H9 (cell line): ENCODE results near the gene RAB3GAP2. TPM values are rescaled to one million over a fixed set of nuclear protein-coding genes. Genes with fewer than 3 reads are reported as not detected.

Experiments
- DNase-seq: peaks from one replicate; pipeline ENCODE4 v3.0.0-alpha.2; 2017
- H2AFZ ChIP-seq: one replicate; pipeline ENCODE4 v1.6.1; 2013; ENCODE audit warnings: mild to moderate bottlenecking, low read length, control low read depth, moderate library complexity
- H2AK5ac ChIP-seq: 2 replicates; pipeline ENCODE4 v1.6.1; 2013; ENCODE audit warnings: low read length, control low read depth, mixed read lengths; ENCODE audit not compliant: insufficient read length
- H2BK120ac ChIP-seq: one replicate; pipeline ENCODE4 v1.6.1; 2013; ENCODE audit warnings: low read depth, mild to moderate bottlenecking, low read length, control low read depth, inconsistent platforms; ENCODE audit not compliant: poor library complexity, severe bottlenecking
- H2BK12ac ChIP-seq: 2 replicates; pipeline ENCODE4 v1.6.1; 2013; ENCODE audit warnings: low read length, control low read depth, mixed read lengths, low read depth; ENCODE audit not compliant: insufficient read length
- H2BK15ac ChIP-seq: 2 replicates; pipeline ENCODE4 v1.6.1; 2013; ENCODE audit warnings: low read depth, low read length, control low read depth
- H2BK20ac ChIP-seq: one replicate; pipeline ENCODE4 v1.6.1; 2013; ENCODE audit warnings: low read depth, mild to moderate bottlenecking, low read length, control low read depth, inconsistent platforms; ENCODE audit not compliant: poor library complexity, severe bottlenecking
- H2BK5ac ChIP-seq: 2 replicates; pipeline ENCODE4 v1.6.1; 2013; ENCODE audit warnings: low read length, control low read depth, mixed read lengths; ENCODE audit not compliant: insufficient read length
- H3K14ac ChIP-seq: 2 replicates; pipeline ENCODE4 v1.6.1; 2013; ENCODE audit warnings: low read length, control low read depth; ENCODE audit not compliant: insufficient read depth
- H3K18ac ChIP-seq: 2 replicates; pipeline ENCODE4 v1.6.1; 2013; ENCODE audit warnings: low read depth, mild to moderate bottlenecking, mixed read lengths, low read length, control low read depth; ENCODE audit not compliant: insufficient read length
- H3K23ac ChIP-seq: 2 replicates; pipeline ENCODE4 v1.6.1; 2013; ENCODE audit warnings: low read length, control low read depth, mixed read lengths, low read depth; ENCODE audit not compliant: insufficient read length
- H3K23me2 ChIP-seq: 2 replicates; pipeline ENCODE4 v1.6.1; 2013; ENCODE audit warnings: low read depth, mild to moderate bottlenecking, mixed read lengths, low read length, control low read depth; ENCODE audit not compliant: insufficient read length, poor library complexity, severe bottlenecking
- H3K27ac ChIP-seq: 2 replicates; pipeline ENCODE4 v1.5.1; 2013; ENCODE audit warnings: low read length, control low read depth, mixed read lengths, low read depth; ENCODE audit not compliant: insufficient read length
- H3K27me3 ChIP-seq: 2 replicates; pipeline ENCODE4 v1.6.1; 2013; ENCODE audit warnings: low read length, control low read depth, inconsistent platforms; ENCODE audit not compliant: insufficient read depth
- H3K4ac ChIP-seq: 2 replicates; pipeline ENCODE4 v1.6.1; 2013; ENCODE audit warnings: low read depth, mild to moderate bottlenecking, control low read depth, inconsistent platforms, low read length, moderate library complexity
- H3K4me1 ChIP-seq: 2 replicates; pipeline ENCODE4 v1.6.1; 2013; ENCODE audit warnings: low read length, control low read depth, inconsistent platforms; ENCODE audit not compliant: insufficient read depth
- H3K4me2 ChIP-seq: 2 replicates; pipeline ENCODE4 v1.6.1; 2013; ENCODE audit warnings: low read length, control low read depth, mixed read lengths; ENCODE audit not compliant: insufficient read length, insufficient read depth
- H3K56ac ChIP-seq: 2 replicates; pipeline ENCODE4 v1.6.1; 2013; ENCODE audit warnings: low read depth, mild to moderate bottlenecking, mixed read lengths, low read length, control low read depth; ENCODE audit not compliant: insufficient read length
- H3K79me1 ChIP-seq: 2 replicates; pipeline ENCODE4 v1.6.1; 2013; ENCODE audit warnings: low read depth, mild to moderate bottlenecking, moderate library complexity, low read length, control low read depth, inconsistent platforms; ENCODE audit not compliant: insufficient read depth, poor library complexity, severe bottlenecking
- H3K79me2 ChIP-seq: 2 replicates; pipeline ENCODE4 v1.6.1; 2013; ENCODE audit warnings: low read length, control low read depth, inconsistent platforms; ENCODE audit not compliant: insufficient read depth
- H3K9ac ChIP-seq: 2 replicates; pipeline ENCODE4 v1.6.1; 2013; ENCODE audit warnings: low read length, control low read depth, mixed read lengths; ENCODE audit not compliant: insufficient read length; ENCODE audit errors: extremely low read depth
- H3K9me3 ChIP-seq: one replicate; pipeline ENCODE4 v1.6.1; 2013; ENCODE audit warnings: low read depth, low read length, inconsistent platforms; ENCODE audit not compliant: control insufficient read depth
- H3T11ph ChIP-seq: one replicate; pipeline ENCODE4 v1.6.1; 2013; ENCODE audit warnings: mild to moderate bottlenecking, low read length, control low read depth, inconsistent platforms
- H4K20me1 ChIP-seq: one replicate; pipeline ENCODE4 v1.6.1; 2013; ENCODE audit not compliant: control insufficient read depth, insufficient read length, insufficient read depth
- H4K5ac ChIP-seq: 2 replicates; pipeline ENCODE4 v1.6.1; 2013; ENCODE audit warnings: low read depth, mild to moderate bottlenecking, mixed read lengths, low read length, control low read depth; ENCODE audit not compliant: insufficient read length
- H4K8ac ChIP-seq: replicated peaks from 2 replicates; pipeline ENCODE4 v1.6.1; 2013; ENCODE audit warnings: low read length, control low read depth, mixed read lengths, low read depth; ENCODE audit not compliant: insufficient read length
- H4K91ac ChIP-seq: 2 replicates; pipeline ENCODE4 v1.6.1; 2013; ENCODE audit warnings: low read depth, mild to moderate bottlenecking, moderate library complexity, mixed read lengths, low read length, control low read depth; ENCODE audit not compliant: insufficient read length
- H3K27ac Mint-ChIP-seq, 3 experiments: 2 replicates in 2 of 3; 3 replicates in 1 of 3; pipeline ENCODE4 v1.8.0; 2020 to 2021; ENCODE audit warnings: mixed read lengths in 3 of 3, mild to moderate bottlenecking in 1 of 3, moderate library complexity in 1 of 3
- H3K27me3 Mint-ChIP-seq: 2 replicates; pipeline ENCODE4 v1.8.0; 2021; ENCODE audit warnings: low read depth, mild to moderate bottlenecking, moderate library complexity, mixed read lengths
- H3K36me3 Mint-ChIP-seq, 3 experiments: 2 replicates in 2 of 3; 3 replicates in 1 of 3; pipeline ENCODE4 v1.8.0; 2020 to 2021; ENCODE audit warnings: low read depth in 3 of 3, mixed read lengths in 3 of 3; ENCODE audit not compliant: insufficient read depth in 1 of 3
- H3K4me1 Mint-ChIP-seq, 2 experiments: 2 replicates each; pipeline ENCODE4 v1.8.0; 2020; ENCODE audit warnings: mixed read lengths in 2 of 2
- H3K4me3 Mint-ChIP-seq, 2 experiments: 2 replicates in 1 of 2; 3 replicates in 1 of 2; pipeline ENCODE4 v1.8.0; 2020 to 2021; ENCODE audit warnings: mild to moderate bottlenecking in 2 of 2, mixed read lengths in 2 of 2, moderate library complexity in 1 of 2
- H3K9me3 Mint-ChIP-seq, 2 experiments: 2 replicates in 1 of 2; 3 replicates in 1 of 2; pipeline ENCODE4 v1.8.0; 2020; ENCODE audit warnings: mild to moderate bottlenecking in 2 of 2, mixed read lengths in 2 of 2, moderate library complexity in 1 of 2
- total RNA-seq: library from RNA; stranded (reverse); gene quantifications from 2 replicates; pipeline ENCODE4 v1.2.1, GENCODE V29; 2021
- TF ChIP-seq, protein P1 (sequence below): fragments of 200-600 bp; sonication (generic); conservative IDR thresholded peaks from 3 replicates; pipeline ENCODE4 v1.8.0; 2021; ENCODE audit warnings: antibody characterized with exemption, mild to moderate bottlenecking

The RAB3GAP2 gene
- total RNA-seq, 1 experiment from 2014 or later = 48.3 TPM

DNA sequence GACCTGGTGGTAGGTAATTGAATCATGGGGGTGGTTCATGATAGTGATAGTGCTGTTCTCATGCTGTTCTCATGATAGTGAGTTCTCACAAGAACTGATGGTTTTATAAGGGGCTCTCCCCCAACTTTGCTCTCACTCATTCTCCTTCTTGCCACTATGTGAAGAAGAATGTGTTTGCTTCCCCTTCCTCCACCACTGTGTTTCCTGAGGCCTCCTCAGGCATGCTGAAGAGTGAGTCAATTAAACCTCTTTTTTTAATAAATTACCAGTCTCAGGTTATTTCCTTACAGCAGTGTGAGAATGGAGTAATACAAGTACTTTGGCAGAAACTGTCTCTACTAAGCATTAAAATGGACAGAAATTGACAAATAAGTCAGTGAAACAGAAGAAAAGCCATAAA is 21.6 kb downstream of the RAB3GAP2 start:
- Histone ChIP-seq H3K79me1 (peaks cover 15% of the 10 kb centered on the region), H4K20me1 (no peaks in the 10 kb centered on the region), H3K4me1 (no peaks in the 10 kb centered on the region), H3K27ac (no peak overlapping the region), H2BK120ac (no peak overlapping the region), H3K23ac (no peak overlapping the region), H4K91ac (no peak overlapping the region), H3K27me3 (no peaks in the 10 kb centered on the region), H2AK5ac (no peak overlapping the region), H2AFZ (no peak overlapping the region), H2BK15ac (no peak overlapping the region), H3K14ac (no peak overlapping the region), H4K5ac (no peak overlapping the region), H3T11ph (no peak overlapping the region), H4K8ac (no peak overlapping the region), H3K4ac (no peak overlapping the region), H3K18ac (no peak overlapping the region), H2BK5ac (no peak overlapping the region), H3K79me2 (peaks cover 6% of the 10 kb centered on the region; the same call in 1 of the 2 replicates), H3K56ac (no peak overlapping the region), H3K9me3 (peaks cover 24% of the 10 kb centered on the region), H3K4me2 (no peak overlapping the region), H2BK20ac (no peak overlapping the region), H3K23me2 (no peaks in the 10 kb centered on the region), H2BK12ac (no peak overlapping the region), H3K9ac (no peak overlapping the region)
- TF ChIP-seq, protein P1, sequence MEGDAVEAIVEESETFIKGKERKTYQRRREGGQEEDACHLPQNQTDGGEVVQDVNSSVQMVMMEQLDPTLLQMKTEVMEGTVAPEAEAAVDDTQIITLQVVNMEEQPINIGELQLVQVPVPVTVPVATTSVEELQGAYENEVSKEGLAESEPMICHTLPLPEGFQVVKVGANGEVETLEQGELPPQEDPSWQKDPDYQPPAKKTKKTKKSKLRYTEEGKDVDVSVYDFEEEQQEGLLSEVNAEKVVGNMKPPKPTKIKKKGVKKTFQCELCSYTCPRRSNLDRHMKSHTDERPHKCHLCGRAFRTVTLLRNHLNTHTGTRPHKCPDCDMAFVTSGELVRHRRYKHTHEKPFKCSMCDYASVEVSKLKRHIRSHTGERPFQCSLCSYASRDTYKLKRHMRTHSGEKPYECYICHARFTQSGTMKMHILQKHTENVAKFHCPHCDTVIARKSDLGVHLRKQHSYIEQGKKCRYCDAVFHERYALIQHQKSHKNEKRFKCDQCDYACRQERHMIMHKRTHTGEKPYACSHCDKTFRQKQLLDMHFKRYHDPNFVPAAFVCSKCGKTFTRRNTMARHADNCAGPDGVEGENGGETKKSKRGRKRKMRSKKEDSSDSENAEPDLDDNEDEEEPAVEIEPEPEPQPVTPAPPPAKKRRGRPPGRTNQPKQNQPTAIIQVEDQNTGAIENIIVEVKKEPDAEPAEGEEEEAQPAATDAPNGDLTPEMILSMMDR = no peak
- H3K9me3 Mint-ChIP-seq = peaks cover 50 to 66% of the 10 kb centered on the region in 2 experiments
- H3K4me3 Mint-ChIP-seq = no peak overlapping the region
- H3K4me1 Mint-ChIP-seq = peaks cover 27 to 30% of the 10 kb centered on the region in 2 experiments
- H3K27me3 Mint-ChIP-seq = no peaks in the 10 kb centered on the region
- H3K27ac Mint-ChIP-seq = no peak overlapping the region
- no peak for DNase-seq
- peaks cover 73 to 84% (median 83%) of the 10 kb centered on the region in 3 experiments for H3K36me3 Mint-ChIP-seq
